ENCODE data around the gene GALNS. TPM values are rescaled to one million over a fixed set of nuclear protein-coding genes. Genes with fewer than 3 reads are reported as not detected.

The GALNS gene
- total RNA-seq, 1 experiment from 2014 or later, result 62.3 TPM

DNA sequence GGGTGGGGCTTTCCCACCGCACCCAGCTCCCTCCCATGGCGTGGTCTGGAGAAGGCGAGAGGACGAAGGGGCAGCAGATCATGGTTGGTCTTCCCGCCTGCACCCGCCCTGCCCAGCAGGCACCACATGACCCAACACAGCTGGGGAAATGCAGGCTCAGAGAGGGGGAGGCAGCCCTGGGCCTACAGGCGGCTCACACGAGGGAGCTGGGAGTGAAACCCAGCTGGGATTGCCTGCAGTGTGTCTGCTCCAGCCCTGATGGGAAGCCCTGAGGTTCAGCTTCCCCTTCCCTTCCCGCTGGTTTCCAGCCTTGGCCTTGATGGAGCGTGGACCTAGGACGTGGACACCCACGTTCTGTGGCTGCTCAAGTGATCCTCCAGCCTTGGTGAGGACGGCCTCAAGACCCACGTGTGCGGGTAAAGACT lies 29.7 kb upstream of the GALNS start:
- no peak for DNase-seq
- no peaks in the 10 kb centered on the region for H3K79me2 ChIP-seq (ENCODE audit: low read depth)
- H3F3A ChIP-seq (ENCODE audit: insufficient read depth, low read depth), result peaks cover 5% of the 10 kb centered on the region; the same call in 1 of the 2 replicates
- ChIA-PET POLR2A (ENCODE audit: unreplicated experiment) (interaction anchor here (0.5 kb wide), 1 partner anchor 191 kb away, joined by 3 read pairs; no protein-coding TSS in a partner anchor), CTCF (no interaction called here)
- peaks cover 3% of the 10 kb centered on the region; the same call in 1 of the 2 replicates for H3K27me3 ChIP-seq (ENCODE audit: insufficient read depth, low read depth)
- H3K9me2 ChIP-seq (ENCODE audit: insufficient read depth), result no peaks in the 10 kb centered on the region
- no peaks in the 10 kb centered on the region for H3K9me3 ChIP-seq (ENCODE audit: insufficient read depth, low read depth)
- no TSS peak for BruUV-seq (replicated peaks)
- no peak for TF ChIP-seq EZH2 (IDR thresholded peaks at IDR 0.05; ENCODE audit: low read depth)
- TF ChIP-seq, protein P1, sequence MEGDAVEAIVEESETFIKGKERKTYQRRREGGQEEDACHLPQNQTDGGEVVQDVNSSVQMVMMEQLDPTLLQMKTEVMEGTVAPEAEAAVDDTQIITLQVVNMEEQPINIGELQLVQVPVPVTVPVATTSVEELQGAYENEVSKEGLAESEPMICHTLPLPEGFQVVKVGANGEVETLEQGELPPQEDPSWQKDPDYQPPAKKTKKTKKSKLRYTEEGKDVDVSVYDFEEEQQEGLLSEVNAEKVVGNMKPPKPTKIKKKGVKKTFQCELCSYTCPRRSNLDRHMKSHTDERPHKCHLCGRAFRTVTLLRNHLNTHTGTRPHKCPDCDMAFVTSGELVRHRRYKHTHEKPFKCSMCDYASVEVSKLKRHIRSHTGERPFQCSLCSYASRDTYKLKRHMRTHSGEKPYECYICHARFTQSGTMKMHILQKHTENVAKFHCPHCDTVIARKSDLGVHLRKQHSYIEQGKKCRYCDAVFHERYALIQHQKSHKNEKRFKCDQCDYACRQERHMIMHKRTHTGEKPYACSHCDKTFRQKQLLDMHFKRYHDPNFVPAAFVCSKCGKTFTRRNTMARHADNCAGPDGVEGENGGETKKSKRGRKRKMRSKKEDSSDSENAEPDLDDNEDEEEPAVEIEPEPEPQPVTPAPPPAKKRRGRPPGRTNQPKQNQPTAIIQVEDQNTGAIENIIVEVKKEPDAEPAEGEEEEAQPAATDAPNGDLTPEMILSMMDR (conservative IDR thresholded peaks at IDR 0.05), result no peak
- no peak overlapping the region for H2AFZ ChIP-seq
- H3K27ac ChIP-seq, result no peak overlapping the region
- H3K4me2 ChIP-seq, result no peak overlapping the region
- no peaks in the 10 kb centered on the region for H4K20me1 ChIP-seq (ENCODE audit: insufficient read depth)
- no peaks in the 10 kb centered on the region for H3K36me3 ChIP-seq (ENCODE audit: low read depth)
- H3K4me3 ChIP-seq, result no peak overlapping the region
- intact Hi-C loops (cut with micrococcal nuclease; ENCODE audit: unreplicated experiment), result no loop called here
- no peaks in the 10 kb centered on the region for H3K4me1 ChIP-seq (replicated peaks; ENCODE audit: insufficient read depth)

DNA sequence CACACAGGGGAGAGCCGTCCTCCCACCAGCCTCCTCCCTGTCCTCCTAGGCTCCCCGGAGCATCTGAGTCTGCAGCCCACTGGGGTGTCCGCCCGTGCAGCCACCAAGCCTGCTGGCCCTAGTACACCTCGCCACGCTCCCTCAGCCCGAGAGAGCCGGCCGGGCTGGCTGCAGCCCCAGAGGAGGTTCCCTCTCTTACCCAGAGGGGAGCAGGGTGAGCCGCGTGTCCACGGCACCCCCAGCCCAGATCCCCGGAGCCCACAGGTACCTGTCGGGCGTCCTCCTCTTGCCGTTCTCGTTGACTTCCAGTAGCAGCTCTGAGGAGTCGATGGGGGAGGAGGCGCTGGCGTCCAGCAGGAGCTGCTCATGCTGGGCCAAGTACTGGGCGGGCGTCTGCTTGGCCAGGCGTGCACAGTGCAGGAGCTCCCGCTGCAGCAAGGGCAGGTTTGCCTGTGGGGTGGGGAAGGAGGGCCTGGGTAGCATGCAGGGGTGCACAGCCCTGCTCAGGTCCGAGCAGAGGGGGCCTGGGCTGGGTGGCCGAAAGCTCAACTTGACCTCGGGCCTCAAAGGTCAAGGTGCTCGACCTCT lies 29.0 kb upstream of the GALNS start:
- BruUV-seq (replicated peaks), result no TSS peak
- no peak for TF ChIP-seq EZH2 (IDR thresholded peaks at IDR 0.05; ENCODE audit: low read depth)
- TF ChIP-seq, protein P1 (conservative IDR thresholded peaks at IDR 0.05), result no peak

DNA sequence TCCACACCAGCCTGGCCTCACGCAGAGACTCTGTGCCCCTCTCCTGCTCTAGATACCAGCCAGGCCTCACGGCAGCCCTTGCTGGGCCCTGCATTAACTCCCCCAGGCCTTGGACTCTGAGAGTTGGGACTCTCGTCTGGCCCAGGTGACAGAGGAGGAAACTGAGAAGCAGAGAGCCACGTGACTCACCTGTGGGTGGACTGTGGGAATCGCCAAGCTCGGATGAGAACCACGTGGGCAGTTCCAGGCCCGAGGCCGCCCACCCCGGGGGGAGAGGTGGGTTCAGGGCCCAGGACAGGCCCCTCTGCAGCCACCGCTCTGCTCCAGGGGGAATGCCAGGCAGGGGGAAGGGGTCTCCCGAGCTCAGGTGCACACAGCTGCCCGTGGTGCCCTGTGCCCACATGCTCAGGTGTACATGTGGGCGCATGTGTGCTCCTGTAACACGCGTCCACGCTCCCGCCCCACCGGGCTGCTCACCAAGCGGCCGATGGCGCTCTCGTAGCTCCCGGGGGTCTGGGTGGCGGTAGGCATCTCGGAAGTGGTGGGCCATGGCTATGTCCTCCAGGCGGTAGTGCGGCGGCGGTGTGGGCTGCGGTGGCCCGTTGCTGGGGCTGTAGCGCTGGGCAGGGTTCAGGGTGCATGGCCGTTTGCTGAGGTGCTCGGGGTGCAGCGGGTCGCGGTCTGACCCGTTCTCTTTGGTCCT lies 28.0 kb upstream of the GALNS start:
- ChIA-PET CTCF (no interaction called here), POLR2A (ENCODE audit: unreplicated experiment) (no interaction called here)
- H3K36me3 ChIP-seq (ENCODE audit: low read depth), result no peaks in the 10 kb centered on the region
- H3K27ac ChIP-seq, result no peak overlapping the region
- TF ChIP-seq, protein P1 (conservative IDR thresholded peaks at IDR 0.05), result no peak
- H3K4me3 ChIP-seq, result no peak overlapping the region
- no peak overlapping the region for H3K4me2 ChIP-seq
- peaks cover 11% of the 10 kb centered on the region; the same call in 1 of the 2 replicates for H3K27me3 ChIP-seq (ENCODE audit: insufficient read depth, low read depth)
- BruUV-seq (replicated peaks), result no TSS peak
- no peaks in the 10 kb centered on the region for H3K9me2 ChIP-seq (ENCODE audit: insufficient read depth)
- no peaks in the 10 kb centered on the region for H3K9me3 ChIP-seq (ENCODE audit: insufficient read depth, low read depth)
- no peak for DNase-seq
- H3K4me1 ChIP-seq (replicated peaks; ENCODE audit: insufficient read depth), result no peaks in the 10 kb centered on the region
- H3K79me2 ChIP-seq (ENCODE audit: low read depth), result no peaks in the 10 kb centered on the region
- H3F3A ChIP-seq (ENCODE audit: insufficient read depth, low read depth), result peaks cover 5% of the 10 kb centered on the region; the same call in 1 of the 2 replicates
- H2AFZ ChIP-seq, result no peak overlapping the region
- intact Hi-C loops (cut with micrococcal nuclease; ENCODE audit: unreplicated experiment), result no loop called here
- H4K20me1 ChIP-seq (ENCODE audit: insufficient read depth), result no peaks in the 10 kb centered on the region

More for the DNA sequence above, 29.0 kb upstream of the GALNS start:
- Histone ChIP-seq H3K79me2 (ENCODE audit: low read depth) (no peaks in the 10 kb centered on the region), H3K9me3 (ENCODE audit: insufficient read depth, low read depth) (no peaks in the 10 kb centered on the region), H3K36me3 (ENCODE audit: low read depth) (no peaks in the 10 kb centered on the region), H2AFZ (no peak overlapping the region), H3F3A (ENCODE audit: insufficient read depth, low read depth) (peaks cover 5% of the 10 kb centered on the region; the same call in 1 of the 2 replicates), H4K20me1 (ENCODE audit: insufficient read depth) (no peaks in the 10 kb centered on the region), H3K4me3 (no peak overlapping the region), H3K4me2 (no peak overlapping the region), H3K27ac (no peak overlapping the region), H3K4me1 (replicated peaks; ENCODE audit: insufficient read depth) (no peaks in the 10 kb centered on the region), H3K27me3 (ENCODE audit: insufficient read depth, low read depth) (0 out of 2 replicates have a peak, but pooled peaks cover under 1% of the 10 kb centered on the region), H3K9me2 (ENCODE audit: insufficient read depth) (no peaks in the 10 kb centered on the region)
- ChIA-PET CTCF (interaction anchor here (0.6 kb wide), 1 partner anchor 81 kb away, joined by 8 read pairs; no protein-coding TSS in a partner anchor), POLR2A (ENCODE audit: unreplicated experiment) (no interaction called here)
- intact Hi-C loops (cut with micrococcal nuclease; ENCODE audit: unreplicated experiment), result no loop called here
- DNase-seq, result no peak
